Smooth muscle cell (in vitro differentiated cells): ENCODE results near the gene PAK4. TPM values are rescaled to one million over a fixed set of nuclear protein-coding genes. Genes with fewer than 3 reads are reported as not detected.

Source experiments
- DNase-seq: peaks from one replicate; lab custom pipeline; 2025; ENCODE audit not compliant: unreplicated experiment; lab: John Stamatoyannopoulos, UW
- H2AFZ ChIP-seq: fragments of 200-600 bp; sonication (generic); 2 replicates; pipeline ENCODE4 v1.6.0; 2016; ENCODE audit warnings: antibody characterized with exemption, low read depth, mild to moderate bottlenecking
- H3F3A ChIP-seq: fragments of 200-600 bp; sonication (generic); 2 replicates; pipeline ENCODE4 v1.6.0; 2017; ENCODE audit warnings: antibody characterized with exemption, low read depth
- H3K27ac ChIP-seq: fragments of 200-600 bp; sonication (generic); 2 replicates; pipeline ENCODE4 v1.5.1; 2016; ENCODE audit warnings: low read depth, mild to moderate bottlenecking
- H3K27me3 ChIP-seq: fragments of 200-600 bp; sonication (generic); 2 replicates; pipeline ENCODE4 v1.6.1; 2016; ENCODE audit warnings: low read depth, mild to moderate bottlenecking
- H3K36me3 ChIP-seq: fragments of 200-600 bp; sonication (generic); 2 replicates; pipeline ENCODE4 v1.5.1; 2016; ENCODE audit warnings: low read depth
- H3K4me1 ChIP-seq: fragments of 200-600 bp; sonication (generic); 2 replicates; pipeline ENCODE4 v1.5.1; 2016; ENCODE audit warnings: low read depth
- H3K4me2 ChIP-seq: fragments of 200-600 bp; sonication (generic); 2 replicates; pipeline ENCODE4 v1.6.0; 2016; ENCODE audit warnings: mild to moderate bottlenecking
- H3K4me3 ChIP-seq: fragments of 200-600 bp; sonication (generic); 2 replicates; pipeline ENCODE4 v1.5.1; 2016; ENCODE audit warnings: mild to moderate bottlenecking
- H3K79me2 ChIP-seq: fragments of 200-600 bp; sonication (generic); 2 replicates; pipeline ENCODE4 v1.6.0; 2016; ENCODE audit warnings: low read depth, mild to moderate bottlenecking
- H3K9ac ChIP-seq: fragments of 200-600 bp; sonication (generic); 2 replicates; pipeline ENCODE4 v1.6.0; 2016; ENCODE audit warnings: low read depth
- H3K9me3 ChIP-seq: fragments of 200-600 bp; sonication (generic); replicated peaks from 2 replicates; pipeline ENCODE4 v1.5.1; 2016; ENCODE audit warnings: low read depth
- H4K20me1 ChIP-seq: fragments of 200-600 bp; sonication (generic); 2 replicates; pipeline ENCODE4 v1.6.0; 2016; ENCODE audit warnings: low read depth
- WGBS: methylation state at CpG from one replicate; pipeline ENCODE4 v1.1.7; 2016; ENCODE audit warnings: low lambda C conversion rate; 5-methylcytosine and 5-hydroxymethylcytosine counted together
- polyA plus RNA-seq: library from polyadenylated mRNA; unstranded; fragments of >200 nt; fragmentation: Nextera tagmentation; extraction: Ambion mirVana; gene quantifications from 2 replicates; pipeline ENCODE4 v1.2.1, GENCODE V29; 2016
- total RNA-seq: library from RNA; depleted of rRNA; stranded (reverse); fragments of >200 nt; gene quantifications from 2 replicates; pipeline ENCODE4 v1.2.3, GENCODE V29; 2014
- TF ChIP-seq, protein P1 (sequence below): fragments of 200-600 bp; sonication (generic); IDR thresholded peaks from 2 replicates; pipeline ENCODE4 v1.5.1; 2017; ENCODE audit warnings: borderline replicate concordance, mild to moderate bottlenecking, antibody characterized with exemption; ENCODE audit not compliant: insufficient read depth, poor library complexity, severe bottlenecking

Gene PAK4
- total RNA-seq (9.7 and 11.8 TPM in 2 replicates), polyA plus RNA-seq (19.1 and 19.9 TPM in 2 replicates)

DNA sequence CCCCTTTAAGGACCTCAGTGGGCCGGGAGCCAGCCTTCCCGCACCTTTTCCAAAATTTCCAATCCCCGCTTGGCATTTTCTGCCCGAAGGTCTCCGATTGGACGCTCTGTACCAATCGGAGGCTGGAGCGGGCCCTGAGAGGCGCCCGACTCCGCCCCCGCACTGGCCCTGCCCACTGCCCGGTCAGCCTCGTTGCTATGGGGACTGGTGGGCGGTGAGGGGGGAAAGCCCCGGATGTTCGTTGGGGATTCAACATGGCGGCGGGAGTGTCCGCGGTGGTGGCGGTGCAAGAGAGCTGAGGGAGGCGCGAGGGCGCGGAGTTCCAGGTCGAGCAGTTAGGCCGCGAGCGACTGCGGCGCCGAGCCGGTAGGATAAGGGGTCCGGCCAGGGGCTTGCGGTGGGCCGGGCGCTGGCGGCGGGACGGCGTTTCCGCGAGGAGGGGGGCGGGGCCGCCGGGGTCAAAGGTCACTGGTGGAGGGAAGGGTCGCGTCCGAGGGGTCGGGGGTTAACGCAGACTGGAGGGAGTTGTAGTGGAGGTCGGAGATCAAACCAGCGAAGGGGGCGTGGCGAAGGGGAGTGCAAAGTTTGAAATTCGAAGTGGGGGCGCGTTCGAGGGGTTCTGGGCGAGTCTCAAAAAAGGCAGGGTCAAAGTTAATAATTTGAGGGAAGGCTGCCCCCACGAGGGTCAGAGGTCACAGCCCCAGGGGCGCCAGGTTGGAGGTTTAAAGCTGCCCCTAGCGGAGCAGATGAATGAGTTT, at the start of gene PAK4:
PAK4 (plus strand) TSS at position 233 of the 758 bp plus-strand sequence. CDS start 43,768 bp downstream, outside the sequence.
- Histone ChIP-seq H3K79me2 (peaks cover 51% of the 10 kb centered on the region), H3K27ac (no peak within 1 kb of the TSS), H3F3A (no peaks in the 10 kb centered on the region), H3K4me3 (peak within 1 kb of the TSS; percentile 94), H4K20me1 (peaks cover 44% of the 10 kb centered on the region), H3K4me1 (peaks cover 2% of the 10 kb centered on the region), H3K27me3 (no peaks in the 10 kb centered on the region), H2AFZ (peak within 1 kb of the TSS; percentile 89), H3K36me3 (no peaks in the 10 kb centered on the region), H3K9ac (peak within 1 kb of the TSS; percentile 88), H3K9me3 (no peaks in the 10 kb centered on the region), H3K4me2 (peak within 1 kb of the TSS; percentile 97)
- TF ChIP-seq, protein P1, sequence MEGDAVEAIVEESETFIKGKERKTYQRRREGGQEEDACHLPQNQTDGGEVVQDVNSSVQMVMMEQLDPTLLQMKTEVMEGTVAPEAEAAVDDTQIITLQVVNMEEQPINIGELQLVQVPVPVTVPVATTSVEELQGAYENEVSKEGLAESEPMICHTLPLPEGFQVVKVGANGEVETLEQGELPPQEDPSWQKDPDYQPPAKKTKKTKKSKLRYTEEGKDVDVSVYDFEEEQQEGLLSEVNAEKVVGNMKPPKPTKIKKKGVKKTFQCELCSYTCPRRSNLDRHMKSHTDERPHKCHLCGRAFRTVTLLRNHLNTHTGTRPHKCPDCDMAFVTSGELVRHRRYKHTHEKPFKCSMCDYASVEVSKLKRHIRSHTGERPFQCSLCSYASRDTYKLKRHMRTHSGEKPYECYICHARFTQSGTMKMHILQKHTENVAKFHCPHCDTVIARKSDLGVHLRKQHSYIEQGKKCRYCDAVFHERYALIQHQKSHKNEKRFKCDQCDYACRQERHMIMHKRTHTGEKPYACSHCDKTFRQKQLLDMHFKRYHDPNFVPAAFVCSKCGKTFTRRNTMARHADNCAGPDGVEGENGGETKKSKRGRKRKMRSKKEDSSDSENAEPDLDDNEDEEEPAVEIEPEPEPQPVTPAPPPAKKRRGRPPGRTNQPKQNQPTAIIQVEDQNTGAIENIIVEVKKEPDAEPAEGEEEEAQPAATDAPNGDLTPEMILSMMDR, result no peak
- 1% methylated on average over 37 of the region's 64 CpGs for WGBS
- peak; percentile 87 for DNase-seq

GRCh38 chr19:39077323-39077722, 48.3 kb upstream of the PAK4 start:
- 90% methylated on average over 11 of the region's 11 CpGs for WGBS
- H3K9me3 ChIP-seq, result no peaks in the 10 kb centered on the region
- H4K20me1 ChIP-seq, result no peaks in the 10 kb centered on the region
- no peak overlapping the region for H2AFZ ChIP-seq
- H3K36me3 ChIP-seq, result no peaks in the 10 kb centered on the region
- no peaks in the 10 kb centered on the region for H3K4me1 ChIP-seq
- no peak for DNase-seq
- no peak overlapping the region for H3K27ac ChIP-seq
- H3K4me2 ChIP-seq, result no peak overlapping the region
- H3K27me3 ChIP-seq, result peaks cover 20% of the 10 kb centered on the region
- no peaks in the 10 kb centered on the region for H3F3A ChIP-seq
- no peak overlapping the region for H3K9ac ChIP-seq
- TF ChIP-seq, protein P1, result no peak
- no peaks in the 10 kb centered on the region for H3K79me2 ChIP-seq
- H3K4me3 ChIP-seq, result no peak overlapping the region

DNA sequence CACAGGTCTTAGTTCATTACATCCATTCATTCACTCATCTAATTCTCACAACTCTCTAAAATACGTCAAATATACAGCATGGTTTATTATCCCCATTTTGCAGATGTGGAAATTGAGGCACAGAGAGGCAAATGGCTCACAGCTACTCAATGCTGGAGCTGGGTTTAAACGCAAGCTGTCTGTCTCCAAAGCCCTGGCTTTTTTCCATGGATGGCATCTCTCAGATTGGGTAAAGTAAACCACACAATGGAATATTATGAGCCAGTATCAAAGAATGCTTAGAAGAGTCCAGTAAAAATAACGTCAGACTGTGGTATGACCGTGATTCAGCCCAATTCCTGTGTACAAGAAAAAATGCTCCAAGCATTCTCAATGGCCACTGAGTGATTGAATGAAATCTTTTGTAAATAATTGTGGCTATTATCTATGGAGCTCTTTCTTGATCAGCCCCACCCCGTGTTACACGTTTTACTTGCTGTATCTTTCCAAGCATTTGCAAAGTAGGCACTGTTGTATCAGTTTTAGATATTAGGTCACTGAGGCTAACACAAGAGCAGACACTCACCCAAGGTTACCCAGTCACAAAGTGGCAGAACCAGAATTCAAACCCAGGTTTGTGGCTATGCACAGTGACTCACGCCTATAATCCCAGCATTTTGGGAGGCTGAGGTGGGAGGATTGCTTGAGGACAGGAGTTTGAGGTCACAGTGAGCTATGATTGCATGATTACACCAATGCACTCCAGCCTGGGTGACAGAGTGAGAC, 47.0 kb upstream of the PAK4 start:
- peak overlapping the region; percentile 64 for H3K27ac ChIP-seq
- peaks cover 33% of the 10 kb centered on the region for H3K27me3 ChIP-seq
- no peaks in the 10 kb centered on the region for H4K20me1 ChIP-seq
- no peak overlapping the region for H3K4me2 ChIP-seq
- no peaks in the 10 kb centered on the region for H3F3A ChIP-seq
- H3K79me2 ChIP-seq, result no peaks in the 10 kb centered on the region
- no peaks in the 10 kb centered on the region for H3K4me1 ChIP-seq
- WGBS, result 48% methylated on average over 7 of the region's 7 CpGs
- no peak overlapping the region for H3K9ac ChIP-seq
- no peak overlapping the region for H3K4me3 ChIP-seq
- H3K36me3 ChIP-seq, result no peaks in the 10 kb centered on the region
- H3K9me3 ChIP-seq, result no peaks in the 10 kb centered on the region
- no peak overlapping the region for H2AFZ ChIP-seq
- no peak for DNase-seq
- TF ChIP-seq, protein P1, result no peak
